Hepatocyte (in vitro differentiated cells): ENCODE data around the gene TGM4.

ENCODE experiments used
- EZH2 ChIP-seq: fragments of 200-600 bp; sonication (generic); IDR thresholded peaks from 2 replicates; pipeline ENCODE4 v1.6.1; 2016; ENCODE audit warnings: antibody characterized with exemption, mild to moderate bottlenecking, borderline replicate concordance
- TF ChIP-seq, protein P1 (sequence below): fragments of 200-600 bp; sonication (generic); IDR thresholded peaks from 2 replicates; pipeline ENCODE4 v1.5.1; 2016; ENCODE audit warnings: antibody characterized with exemption, mild to moderate bottlenecking; ENCODE audit not compliant: poor library complexity

DNA sequence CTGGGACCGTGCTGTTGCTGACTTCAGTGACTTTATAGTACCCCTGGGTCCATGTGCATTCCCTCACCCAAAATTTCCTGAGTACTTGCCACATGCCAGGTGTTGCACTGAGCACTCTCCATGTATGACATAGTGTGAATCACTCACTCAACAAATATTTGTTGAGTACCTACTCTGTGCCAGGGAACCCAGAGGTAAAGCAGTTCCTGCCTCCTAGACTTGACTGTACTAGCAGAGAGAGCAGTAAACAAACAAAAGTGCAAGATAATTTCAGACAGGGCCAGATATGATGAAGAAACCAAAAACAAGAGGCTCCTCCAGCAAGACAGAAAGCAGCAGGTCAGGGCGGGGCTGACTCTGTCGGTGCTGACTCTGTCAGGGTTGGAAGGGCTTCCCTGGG, 12.2 kb downstream of the TGM4 start:
- TF ChIP-seq, protein P1, sequence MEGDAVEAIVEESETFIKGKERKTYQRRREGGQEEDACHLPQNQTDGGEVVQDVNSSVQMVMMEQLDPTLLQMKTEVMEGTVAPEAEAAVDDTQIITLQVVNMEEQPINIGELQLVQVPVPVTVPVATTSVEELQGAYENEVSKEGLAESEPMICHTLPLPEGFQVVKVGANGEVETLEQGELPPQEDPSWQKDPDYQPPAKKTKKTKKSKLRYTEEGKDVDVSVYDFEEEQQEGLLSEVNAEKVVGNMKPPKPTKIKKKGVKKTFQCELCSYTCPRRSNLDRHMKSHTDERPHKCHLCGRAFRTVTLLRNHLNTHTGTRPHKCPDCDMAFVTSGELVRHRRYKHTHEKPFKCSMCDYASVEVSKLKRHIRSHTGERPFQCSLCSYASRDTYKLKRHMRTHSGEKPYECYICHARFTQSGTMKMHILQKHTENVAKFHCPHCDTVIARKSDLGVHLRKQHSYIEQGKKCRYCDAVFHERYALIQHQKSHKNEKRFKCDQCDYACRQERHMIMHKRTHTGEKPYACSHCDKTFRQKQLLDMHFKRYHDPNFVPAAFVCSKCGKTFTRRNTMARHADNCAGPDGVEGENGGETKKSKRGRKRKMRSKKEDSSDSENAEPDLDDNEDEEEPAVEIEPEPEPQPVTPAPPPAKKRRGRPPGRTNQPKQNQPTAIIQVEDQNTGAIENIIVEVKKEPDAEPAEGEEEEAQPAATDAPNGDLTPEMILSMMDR: no peak
- TF ChIP-seq EZH2: no peak
